SK-N-MC (cell line): ENCODE measurements around the gene ARCN1.

Source experiments
- EZH2 ChIP-seq: fragments of 200-600 bp; sonication (generic); IDR thresholded peaks from one replicate; pipeline ENCODE4 v1.6.1; 2017; ENCODE audit warnings: antibody characterized with exemption
- FOXP2 ChIP-seq: optimal IDR thresholded peaks from 2 replicates; pipeline ENCODE3; 2011; ENCODE audit warnings: mild to moderate bottlenecking, moderate library complexity; ENCODE audit not compliant: insufficient read depth; ENCODE audit errors: extremely low read length, control extremely low read depth
- POLR2AphosphoS5 ChIP-seq: IDR thresholded peaks from 2 replicates; pipeline ENCODE4 v1.6.1; 2012; ENCODE audit warnings: mild to moderate bottlenecking, low read depth, low read length, borderline replicate concordance

DNA sequence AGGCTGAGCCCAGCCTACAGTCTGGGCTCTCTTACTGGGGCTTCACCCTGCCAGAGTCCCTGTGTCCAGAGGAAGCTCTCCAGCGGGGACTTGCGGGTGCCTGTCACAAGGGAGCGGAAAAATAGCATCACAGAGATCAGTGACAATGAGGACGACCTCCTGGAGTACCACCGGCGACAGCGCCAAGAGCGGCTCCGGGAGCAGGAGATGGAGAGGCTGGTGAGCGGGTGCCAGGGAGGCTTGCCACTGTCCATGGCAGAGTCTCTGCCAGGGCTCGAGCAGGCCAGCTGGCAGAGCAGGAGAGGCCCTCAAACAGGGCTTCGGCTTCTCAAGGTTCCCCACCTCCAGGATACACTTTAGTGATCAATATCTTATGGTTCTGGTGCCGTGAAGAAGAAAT lies 56.2 kb downstream of the ARCN1 start:
- no peak for TF ChIP-seq POLR2AphosphoS5
- no peak for TF ChIP-seq EZH2
- TF ChIP-seq FOXP2, result no peak
